Measurements from ENCODE around the gene HEPN1.

DNA sequence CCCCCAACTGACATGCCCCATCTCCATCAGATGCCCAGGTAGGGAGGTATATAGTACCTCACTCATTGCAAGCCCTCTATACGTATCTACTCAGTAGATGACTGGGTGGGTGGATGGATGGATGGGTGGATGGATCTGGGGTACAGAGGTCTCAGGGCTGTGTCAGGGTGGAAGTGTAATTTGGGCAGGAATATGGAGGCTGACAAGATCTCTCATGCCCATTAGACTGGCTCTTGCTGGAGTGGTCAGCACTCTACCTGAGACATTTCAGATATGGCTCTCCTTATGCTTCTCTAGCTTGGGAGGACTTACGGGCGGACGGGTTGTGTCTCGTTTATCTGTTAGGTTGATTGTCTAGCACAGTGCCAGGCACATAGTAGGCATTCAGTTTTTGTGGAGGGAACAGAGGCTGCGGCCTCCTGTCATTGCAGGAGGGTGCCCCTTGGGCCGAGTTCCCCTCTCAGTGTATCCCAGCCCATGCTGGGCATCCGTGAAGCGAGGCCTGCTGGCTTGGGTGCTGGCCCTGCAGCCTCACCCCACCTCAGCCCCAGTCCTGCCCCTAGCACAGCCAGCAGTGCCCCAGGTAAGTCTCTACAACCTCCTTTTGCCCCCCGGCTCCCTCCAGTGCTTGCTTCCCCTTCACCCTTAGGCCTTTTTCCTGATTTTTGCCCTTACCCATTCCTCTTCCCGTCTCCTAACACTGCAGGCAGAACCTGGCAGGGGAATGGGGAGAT lies 40.1 kb upstream of the HEPN1 start:
- TF ChIP-seq, protein P1, sequence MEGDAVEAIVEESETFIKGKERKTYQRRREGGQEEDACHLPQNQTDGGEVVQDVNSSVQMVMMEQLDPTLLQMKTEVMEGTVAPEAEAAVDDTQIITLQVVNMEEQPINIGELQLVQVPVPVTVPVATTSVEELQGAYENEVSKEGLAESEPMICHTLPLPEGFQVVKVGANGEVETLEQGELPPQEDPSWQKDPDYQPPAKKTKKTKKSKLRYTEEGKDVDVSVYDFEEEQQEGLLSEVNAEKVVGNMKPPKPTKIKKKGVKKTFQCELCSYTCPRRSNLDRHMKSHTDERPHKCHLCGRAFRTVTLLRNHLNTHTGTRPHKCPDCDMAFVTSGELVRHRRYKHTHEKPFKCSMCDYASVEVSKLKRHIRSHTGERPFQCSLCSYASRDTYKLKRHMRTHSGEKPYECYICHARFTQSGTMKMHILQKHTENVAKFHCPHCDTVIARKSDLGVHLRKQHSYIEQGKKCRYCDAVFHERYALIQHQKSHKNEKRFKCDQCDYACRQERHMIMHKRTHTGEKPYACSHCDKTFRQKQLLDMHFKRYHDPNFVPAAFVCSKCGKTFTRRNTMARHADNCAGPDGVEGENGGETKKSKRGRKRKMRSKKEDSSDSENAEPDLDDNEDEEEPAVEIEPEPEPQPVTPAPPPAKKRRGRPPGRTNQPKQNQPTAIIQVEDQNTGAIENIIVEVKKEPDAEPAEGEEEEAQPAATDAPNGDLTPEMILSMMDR (IDR thresholded peaks at IDR 0.05) = no peak
- no peak for TF ChIP-seq POLR2A (IDR thresholded peaks at IDR 0.05)
